Esophagus muscularis mucosa (tissue), 4 donors: ENCODE data around the gene IGF1R. TPM values are rescaled to one million over a fixed set of nuclear protein-coding genes. Genes with fewer than 3 reads are reported as not detected.
A peak's percentile ranks its signal among the peaks of the same experiment; 100 is the strongest.

Experiments
- DNase-seq: peaks from one replicate; pipeline ENCODE4 v3.0.0-alpha.2; 2017; ENCODE audit errors: extremely low spot score
- H3K27ac ChIP-seq, 4 donors: fragments of 200-600 bp; sonication (generic); replicated peaks in 1 of 4; 1 replicate in 3 of 4; 2 replicates in 1 of 4; pipeline ENCODE4 v1.5.1; 2016 to 2019; ENCODE audit warnings: mild to moderate bottlenecking in 1 of 4
- H3K27me3 ChIP-seq, 4 donors: fragments of 200-600 bp; sonication (generic); one replicate each; pipeline versions ENCODE4 v1.5.1 to v1.6.0; 2016 to 2019
- H3K36me3 ChIP-seq, 4 donors: fragments of 200-600 bp; sonication (generic); one replicate each; pipeline ENCODE4 v1.5.1; 2016 to 2019
- H3K4me1 ChIP-seq, 4 donors: fragments of 200-600 bp; sonication (generic); one replicate each; pipeline ENCODE4 v1.5.1; 2016 to 2019
- H3K4me3 ChIP-seq, 4 donors: fragments of 200-600 bp; sonication (generic); 1 replicate in 2 of 4; 2 replicates in 2 of 4; pipeline ENCODE4 v1.5.1; 2016 to 2019; ENCODE audit warnings: mild to moderate bottlenecking in 4 of 4, moderate library complexity in 1 of 4
- H3K9me3 ChIP-seq, 4 donors: fragments of 200-600 bp; sonication (generic); 1 replicate in 3 of 4; 2 replicates in 1 of 4; pipeline ENCODE4 v1.5.1; 2016 to 2019
- CTCF ChIP-seq, 3 experiments: fragments of 200-600 bp in 2 of 3; fragments of 450-650 bp in 1 of 3; sonication (generic) in 2 of 3; IDR thresholded peaks; one replicate each; pipeline ENCODE4 v1.5.1; 2017 to 2019; ENCODE audit warnings: antibody characterized with exemption in 3 of 3, mild to moderate bottlenecking in 2 of 3, moderate library complexity in 1 of 3
- EP300 ChIP-seq: sonication (generic); formaldehyde crosslinking; IDR thresholded peaks from one replicate; pipeline ENCODE4 v1.6.1; 2017; ENCODE audit warnings: antibody characterized with exemption
- POLR2A ChIP-seq: fragments of 450-650 bp; IDR thresholded peaks from one replicate; pipeline ENCODE4 v1.6.1; 2017; ENCODE audit warnings: antibody characterized with exemption, moderate library complexity, mild to moderate bottlenecking, low read depth
- POLR2AphosphoS5 ChIP-seq, 2 donors: sonication (generic); formaldehyde crosslinking; IDR thresholded peaks; one replicate each; pipeline ENCODE4 v1.6.1; 2017; ENCODE audit warnings: antibody characterized with exemption in 2 of 2
- WGBS: methylation state at CpG from one replicate; pipeline ENCODE4 v1.1.5; 2018; 5-methylcytosine and 5-hydroxymethylcytosine counted together
- intact Hi-C: fragments of 100-400 bp; cut with DNase I; formaldehyde crosslinking; loops from one replicate; pipeline ENCODE4 v1.15.1; 2023
- total RNA-seq, 4 donors: library from RNA; depleted of rRNA; stranded (reverse); fragments of >200 nt; gene quantifications; one replicate each; pipeline versions ENCODE4 v1.1.0 to v1.2.1, GENCODE V29; 2016

IGF1R gene
- total RNA-seq, 4 donors from 2014 or later = 33.6 to 95.3 (median 49.7) TPM

- peak overlapping the region; percentile 86 to 94 (median 88) for H3K27ac ChIP-seq
- H3K27me3 ChIP-seq = no peaks in the 10 kb centered on the region
- intact Hi-C loops = loop anchor here (5.0 kb wide), 1 partner anchor 101 kb away; no protein-coding TSS in a partner anchor
- peaks cover 49 to 56% (median 51%) of the 10 kb centered on the region in 4 donors for H3K4me1 ChIP-seq
- no peak for TF ChIP-seq POLR2A
- no peak for TF ChIP-seq POLR2AphosphoS5 (IDR thresholded peaks at IDR 0.05)
- no peak for TF ChIP-seq CTCF (IDR thresholded peaks at IDR 0.05)
- no peak for TF ChIP-seq EP300
- no peaks in the 10 kb centered on the region for H3K9me3 ChIP-seq
- 80% methylated on average over 17 of the region's 25 CpGs for WGBS
- DNase-seq = no peak
- H3K4me3 ChIP-seq = no peak overlapping the region
- H3K36me3 ChIP-seq = peaks cover 32 to 69% (median 57%) of the 10 kb centered on the region in 4 donors
Measured at GRCh38 chr15:98955961-98956723, 307.8 kb downstream of the IGF1R start.

GRCh38 chr15:98956796-98957553, 308.6 kb downstream of the IGF1R start:
- Histone ChIP-seq H3K4me1 (peaks cover 42 to 47% (median 43%) of the 10 kb centered on the region in 4 donors), H3K27ac (peak overlapping the region in 2 of 4 donors; percentile 90 to 94), H3K27me3 (no peaks in the 10 kb centered on the region), H3K4me3 (no peak overlapping the region), H3K36me3 (peaks cover 39 to 69% (median 59%) of the 10 kb centered on the region in 4 donors), H3K9me3 (peaks cover 0 to 6% (median 0%) of the 10 kb centered on the region in 4 donors)
- no peak for DNase-seq
- WGBS = 91% methylated on average over 31 of the region's 39 CpGs
- intact Hi-C loops = loop anchor here (5.0 kb wide), 1 partner anchor 100 kb away; no protein-coding TSS in a partner anchor
- no peak for TF ChIP-seq CTCF (IDR thresholded peaks at IDR 0.05)
- no peak for TF ChIP-seq POLR2A
- TF ChIP-seq EP300 = no peak
- no peak for TF ChIP-seq POLR2AphosphoS5 (IDR thresholded peaks at IDR 0.05)

GRCh38 chr15:98957655-98958054, 309.3 kb downstream of the IGF1R start:
- no peak for DNase-seq
- Histone ChIP-seq H3K4me1 (peaks cover 35 to 41% (median 36%) of the 10 kb centered on the region in 4 donors), H3K4me3 (no peak overlapping the region), H3K27ac (no peak overlapping the region), H3K36me3 (peaks cover 46 to 69% (median 64%) of the 10 kb centered on the region in 4 donors), H3K27me3 (no peaks in the 10 kb centered on the region), H3K9me3 (peaks cover 0 to 11% (median 0%) of the 10 kb centered on the region in 4 donors)
- WGBS = 72% methylated on average over 6 of the region's 6 CpGs
- intact Hi-C loops = loop anchor here (5.0 kb wide), 1 partner anchor 100 kb away; no protein-coding TSS in a partner anchor
- TF ChIP-seq POLR2AphosphoS5 (IDR thresholded peaks at IDR 0.05) (no peak), CTCF (IDR thresholded peaks at IDR 0.05) (no peak), POLR2A (no peak), EP300 (no peak)

- H3K9me3 ChIP-seq = peaks cover 0 to 11% (median 0%) of the 10 kb centered on the region in 4 donors
- no peak overlapping the region for H3K27ac ChIP-seq
- H3K27me3 ChIP-seq = no peaks in the 10 kb centered on the region
- no peak for DNase-seq
- H3K36me3 ChIP-seq = peaks cover 47 to 71% (median 66%) of the 10 kb centered on the region in 4 donors
- TF ChIP-seq EP300 (no peak), POLR2AphosphoS5 (IDR thresholded peaks at IDR 0.05) (no peak), CTCF (IDR thresholded peaks at IDR 0.05) (no peak), POLR2A (no peak)
- intact Hi-C loops = loop anchor here (5.0 kb wide), 1 partner anchor 99 kb away; no protein-coding TSS in a partner anchor
- peaks cover 31 to 36% (median 32%) of the 10 kb centered on the region in 4 donors for H3K4me1 ChIP-seq
- 95% methylated on average over 7 of the region's 11 CpGs for WGBS
- no peak overlapping the region for H3K4me3 ChIP-seq
Measured at GRCh38 chr15:98958076-98958475, 309.7 kb downstream of the IGF1R start.
